Measurements from ENCODE around the gene AGER. TPM values are rescaled to one million over a fixed set of nuclear protein-coding genes. Genes with fewer than 3 reads are reported as not detected.
A peak's percentile ranks its signal among the peaks of the same experiment; 100 is the strongest.

Gene AGER
- total and polyA plus RNA-seq, 2 donors (not counting 3 experiments of a cell fraction or from before 2014, with no cell fraction given) = 5.1 to 18.5 TPM

DNA sequence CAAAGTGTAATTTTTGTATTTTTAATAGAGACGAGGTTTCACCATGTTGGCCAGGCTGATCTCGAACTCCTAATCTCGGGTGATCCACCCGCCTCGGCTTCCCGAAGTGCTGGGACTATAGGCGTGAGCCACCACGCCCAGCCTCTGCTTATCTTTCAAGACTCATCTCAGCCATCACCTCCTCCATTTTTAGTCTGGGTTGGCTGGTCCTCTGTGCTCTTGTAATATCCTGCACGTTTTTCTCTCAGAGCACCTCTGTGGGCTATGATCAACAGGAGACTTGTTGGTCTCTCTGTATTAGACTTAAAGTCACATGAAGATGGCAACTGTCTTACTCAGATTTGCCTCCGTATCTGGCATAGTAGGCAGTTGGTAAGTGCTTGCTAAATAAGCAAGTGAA, 32.2 kb upstream of the AGER start:
- DNase-seq (ENCODE audit: low read depth, low spot score) (no peak), FAIRE-seq (no peak)
- Histone ChIP-seq H2AFZ (ENCODE audit: low read depth, low read length) (no peak overlapping the region), H3K4me1 (ENCODE audit: control insufficient read depth, extremely low read depth, insufficient read depth, low read length) (no peaks in the 10 kb centered on the region), H3K4me3 (replicated peaks in 1 of 3; ENCODE audit: insufficient read depth in 1 of 3, low read depth in 1 of 3, low read length in 3 of 3) (no peak overlapping the region), H3K9me1 (replicated peaks; ENCODE audit: control insufficient read depth, extremely low read depth, insufficient read depth, low read length) (no peaks in the 10 kb centered on the region), H3K9ac (replicated peaks; ENCODE audit: extremely low read depth, insufficient read depth, low read length) (no peak overlapping the region), H3K9me3 (replicated peaks; ENCODE audit: control insufficient read depth, insufficient read depth, low read length) (no peaks in the 10 kb centered on the region), H3K27ac (ENCODE audit: insufficient read depth, low read depth, low read length) (no peak overlapping the region), H3K4me2 (ENCODE audit: insufficient read depth, low read length) (no peak overlapping the region), H3K79me2 (ENCODE audit: control insufficient read depth, insufficient read depth, low read length) (no peaks in the 10 kb centered on the region), H4K20me1 (replicated peaks; ENCODE audit: control insufficient read depth, extremely low read depth, insufficient read depth, low read length) (no peaks in the 10 kb centered on the region), H3K36me3 (ENCODE audit: control insufficient read depth in 2 of 2, extremely low read depth in 1 of 2, insufficient read depth in 2 of 2, low read length in 2 of 2) (peaks cover 10 to 21% of the 10 kb centered on the region in 2 experiments), H3K27me3 (ENCODE audit: control insufficient read depth in 2 of 2, insufficient read depth in 2 of 2, low read length in 2 of 2) (no peaks in the 10 kb centered on the region)
- TSS peak; percentile 4 for BruUV-seq (replicated peaks)
- dilution Hi-C loops (cut with MboI; ENCODE audit: extremely low pct_ligation_motif_present, low sequenced_read_pairs) (no loop called here), intact Hi-C loops (cut with micrococcal nuclease) (no loop called here)
- CTCF ChIA-PET = no interaction called here
- POLR2A ChIA-PET = no interaction called here
- TF ChIP-seq JUN (IDR thresholded peaks at IDR 0.05; ENCODE audit: borderline replicate concordance, insufficient read depth, insufficient read length, low read depth) (no peak), POLR2A (IDR thresholded peaks at IDR 0.05; ENCODE audit: low read depth, low read length) (no peak), MYC (IDR thresholded peaks at IDR 0.05; ENCODE audit: low read depth, low read length) (no peak), FOS (IDR thresholded peaks at IDR 0.05; ENCODE audit: borderline replicate concordance, insufficient read depth, low read length) (no peak), GATA2 (IDR thresholded peaks at IDR 0.05; ENCODE audit: insufficient read depth, insufficient read length, low read depth, low read length) (no peak), EZH2 (IDR thresholded peaks at IDR 0.05; ENCODE audit: borderline replicate concordance, low read depth, low read length, severe bottlenecking) (no peak), POLR2AphosphoS5 (IDR thresholded peaks at IDR 0.05; ENCODE audit: insufficient read depth, low read depth, low read length) (no peak)
- TF ChIP-seq, protein P1, sequence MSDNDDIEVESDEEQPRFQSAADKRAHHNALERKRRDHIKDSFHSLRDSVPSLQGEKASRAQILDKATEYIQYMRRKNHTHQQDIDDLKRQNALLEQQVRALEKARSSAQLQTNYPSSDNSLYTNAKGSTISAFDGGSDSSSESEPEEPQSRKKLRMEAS (IDR thresholded peaks at IDR 0.05; ENCODE audit: insufficient read depth, insufficient read length) = no peak
- TF ChIP-seq, protein P2, sequence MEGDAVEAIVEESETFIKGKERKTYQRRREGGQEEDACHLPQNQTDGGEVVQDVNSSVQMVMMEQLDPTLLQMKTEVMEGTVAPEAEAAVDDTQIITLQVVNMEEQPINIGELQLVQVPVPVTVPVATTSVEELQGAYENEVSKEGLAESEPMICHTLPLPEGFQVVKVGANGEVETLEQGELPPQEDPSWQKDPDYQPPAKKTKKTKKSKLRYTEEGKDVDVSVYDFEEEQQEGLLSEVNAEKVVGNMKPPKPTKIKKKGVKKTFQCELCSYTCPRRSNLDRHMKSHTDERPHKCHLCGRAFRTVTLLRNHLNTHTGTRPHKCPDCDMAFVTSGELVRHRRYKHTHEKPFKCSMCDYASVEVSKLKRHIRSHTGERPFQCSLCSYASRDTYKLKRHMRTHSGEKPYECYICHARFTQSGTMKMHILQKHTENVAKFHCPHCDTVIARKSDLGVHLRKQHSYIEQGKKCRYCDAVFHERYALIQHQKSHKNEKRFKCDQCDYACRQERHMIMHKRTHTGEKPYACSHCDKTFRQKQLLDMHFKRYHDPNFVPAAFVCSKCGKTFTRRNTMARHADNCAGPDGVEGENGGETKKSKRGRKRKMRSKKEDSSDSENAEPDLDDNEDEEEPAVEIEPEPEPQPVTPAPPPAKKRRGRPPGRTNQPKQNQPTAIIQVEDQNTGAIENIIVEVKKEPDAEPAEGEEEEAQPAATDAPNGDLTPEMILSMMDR (IDR thresholded peaks at IDR 0.05; ENCODE audit: extremely low read depth in 1 of 2, insufficient read depth in 1 of 2, low read depth in 1 of 2, low read length in 2 of 2) = no peak

Measured in endothelial cell of umbilical vein (primary cell).